GM10248 (cell line): ENCODE results near the gene SARM1.

Experiments used
- CTCF ChIA-PET: fragments of 300-600 bp; sonication (Branson Sonifier 250); formaldehyde crosslinking; extraction: SDS; loops from one replicate; lab custom pipeline; 2021; ENCODE audit warnings: antibody characterized with exemption; lab: Yijun Ruan, JAX
- POLR2A ChIA-PET: fragments of 350-650 bp; sonication (Branson Sonifier 250); formaldehyde crosslinking; extraction: SDS; loops from one replicate; lab custom pipeline; 2020; ENCODE audit warnings: antibody characterized with exemption; lab: Yijun Ruan, JAX
- DNase-seq: peaks from one replicate; pipeline ENCODE4 v3.0.0; 2012; ENCODE audit errors: extremely low spot score
- TF ChIP-seq, protein P1 (sequence below): IDR thresholded peaks from 2 replicates; pipeline ENCODE4 v1.5.1; 2012; ENCODE audit warnings: mild to moderate bottlenecking, low read depth; ENCODE audit errors: extremely low read depth, missing control alignments, control extremely low read depth

SARM1 gene

DNA sequence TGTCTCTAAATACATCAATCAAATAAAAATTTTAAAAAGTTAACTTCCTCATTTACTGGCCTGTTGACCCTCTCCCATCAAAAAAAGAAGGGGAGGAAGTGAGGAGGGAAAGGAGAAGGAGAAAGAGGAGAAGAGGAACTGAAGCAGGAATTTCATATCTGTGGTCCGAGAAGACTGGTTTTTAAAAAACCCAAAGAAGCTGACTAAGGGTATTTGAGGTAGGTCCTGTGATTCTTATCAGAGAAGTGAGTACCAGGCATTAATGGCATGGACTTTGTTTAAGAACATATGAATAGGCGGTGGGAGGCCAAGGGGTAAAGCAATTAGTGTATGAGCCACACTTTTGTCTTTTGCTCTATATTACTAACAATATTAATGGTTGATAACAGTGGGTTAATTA lies 32.5 kb downstream of the SARM1 start:
- CTCF ChIA-PET = interaction anchor here (2.1 kb wide), 1 partner anchor 12 kb away, joined by 20 read pairs; no protein-coding TSS in a partner anchor
- POLR2A ChIA-PET = no interaction called here
- no peak for DNase-seq
- TF ChIP-seq, protein P1, sequence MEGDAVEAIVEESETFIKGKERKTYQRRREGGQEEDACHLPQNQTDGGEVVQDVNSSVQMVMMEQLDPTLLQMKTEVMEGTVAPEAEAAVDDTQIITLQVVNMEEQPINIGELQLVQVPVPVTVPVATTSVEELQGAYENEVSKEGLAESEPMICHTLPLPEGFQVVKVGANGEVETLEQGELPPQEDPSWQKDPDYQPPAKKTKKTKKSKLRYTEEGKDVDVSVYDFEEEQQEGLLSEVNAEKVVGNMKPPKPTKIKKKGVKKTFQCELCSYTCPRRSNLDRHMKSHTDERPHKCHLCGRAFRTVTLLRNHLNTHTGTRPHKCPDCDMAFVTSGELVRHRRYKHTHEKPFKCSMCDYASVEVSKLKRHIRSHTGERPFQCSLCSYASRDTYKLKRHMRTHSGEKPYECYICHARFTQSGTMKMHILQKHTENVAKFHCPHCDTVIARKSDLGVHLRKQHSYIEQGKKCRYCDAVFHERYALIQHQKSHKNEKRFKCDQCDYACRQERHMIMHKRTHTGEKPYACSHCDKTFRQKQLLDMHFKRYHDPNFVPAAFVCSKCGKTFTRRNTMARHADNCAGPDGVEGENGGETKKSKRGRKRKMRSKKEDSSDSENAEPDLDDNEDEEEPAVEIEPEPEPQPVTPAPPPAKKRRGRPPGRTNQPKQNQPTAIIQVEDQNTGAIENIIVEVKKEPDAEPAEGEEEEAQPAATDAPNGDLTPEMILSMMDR = no peak

DNA sequence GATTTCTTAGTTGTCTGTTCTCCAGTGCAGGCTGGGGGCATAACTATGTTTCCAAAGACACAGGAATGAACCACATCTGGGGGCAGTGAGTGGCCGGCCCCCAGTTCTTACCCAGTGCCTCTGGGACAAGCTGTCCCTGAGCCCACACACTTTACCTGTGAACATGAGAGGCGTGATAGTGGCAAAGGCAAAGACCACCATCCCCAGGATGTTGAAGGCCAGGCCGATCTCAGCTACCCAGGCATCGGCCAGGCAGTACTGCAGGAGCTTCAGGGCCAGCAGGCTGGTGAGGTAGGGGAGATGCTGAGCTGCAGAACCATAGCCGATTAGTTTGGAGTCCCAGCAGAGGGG lies 32.9 kb downstream of the SARM1 start:
- TF ChIP-seq, protein P1 = no peak
- ChIA-PET POLR2A (no interaction called here), CTCF (interaction anchor here (1.1 to 2.1 kb wide), 4 partner anchors 12 to 139 kb away, joined by 3 to 20 read pairs (median 4); no protein-coding TSS in a partner anchor)
- no peak for DNase-seq

DNA sequence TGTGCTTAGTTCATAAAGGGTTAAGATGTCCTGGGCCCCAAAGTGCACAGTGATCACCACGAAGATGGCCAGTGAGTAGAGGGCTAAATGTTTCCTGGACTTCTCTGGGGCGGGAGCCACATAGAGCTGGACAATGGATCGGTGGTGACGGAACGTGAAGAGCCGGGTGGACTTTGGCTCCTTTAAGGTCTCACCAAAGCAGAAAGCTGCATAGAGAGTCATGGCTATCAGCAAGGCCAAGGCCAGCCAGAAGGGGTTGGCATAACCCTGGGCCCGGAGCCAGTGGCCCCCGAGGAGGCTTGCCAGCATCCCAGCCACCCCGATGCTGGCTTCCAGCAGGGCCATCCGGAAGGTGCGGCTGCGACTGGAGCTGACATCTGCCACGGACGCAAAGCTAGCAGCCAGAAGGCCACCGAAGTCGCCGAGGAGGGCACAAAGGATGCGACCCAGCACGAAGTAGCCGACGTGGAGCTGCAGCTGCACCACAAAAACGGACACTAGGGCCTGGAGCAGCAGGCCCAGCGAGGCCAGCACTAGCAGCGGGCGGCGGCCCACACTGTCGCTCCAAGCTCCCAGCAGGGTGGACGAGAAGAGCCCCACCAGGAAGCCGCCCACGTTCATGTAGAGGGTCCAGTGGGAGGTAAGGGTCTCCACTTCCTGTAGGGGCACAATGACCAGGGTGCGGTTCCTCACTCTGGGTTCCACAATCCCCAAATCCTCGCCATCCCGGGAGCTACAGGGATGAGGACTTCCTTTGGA lies 33.5 kb downstream of the SARM1 start:
- DNase-seq = no peak
- TF ChIP-seq, protein P1 = no peak
- POLR2A ChIA-PET = interaction anchor here (0.9 kb wide), 1 partner anchor 12 kb away, joined by 3 read pairs; no protein-coding TSS in a partner anchor
- CTCF ChIA-PET = interaction anchor here (1.1 to 2.1 kb wide), 4 partner anchors 12 to 138 kb away, joined by 3 to 20 read pairs (median 4); no protein-coding TSS in a partner anchor

DNA sequence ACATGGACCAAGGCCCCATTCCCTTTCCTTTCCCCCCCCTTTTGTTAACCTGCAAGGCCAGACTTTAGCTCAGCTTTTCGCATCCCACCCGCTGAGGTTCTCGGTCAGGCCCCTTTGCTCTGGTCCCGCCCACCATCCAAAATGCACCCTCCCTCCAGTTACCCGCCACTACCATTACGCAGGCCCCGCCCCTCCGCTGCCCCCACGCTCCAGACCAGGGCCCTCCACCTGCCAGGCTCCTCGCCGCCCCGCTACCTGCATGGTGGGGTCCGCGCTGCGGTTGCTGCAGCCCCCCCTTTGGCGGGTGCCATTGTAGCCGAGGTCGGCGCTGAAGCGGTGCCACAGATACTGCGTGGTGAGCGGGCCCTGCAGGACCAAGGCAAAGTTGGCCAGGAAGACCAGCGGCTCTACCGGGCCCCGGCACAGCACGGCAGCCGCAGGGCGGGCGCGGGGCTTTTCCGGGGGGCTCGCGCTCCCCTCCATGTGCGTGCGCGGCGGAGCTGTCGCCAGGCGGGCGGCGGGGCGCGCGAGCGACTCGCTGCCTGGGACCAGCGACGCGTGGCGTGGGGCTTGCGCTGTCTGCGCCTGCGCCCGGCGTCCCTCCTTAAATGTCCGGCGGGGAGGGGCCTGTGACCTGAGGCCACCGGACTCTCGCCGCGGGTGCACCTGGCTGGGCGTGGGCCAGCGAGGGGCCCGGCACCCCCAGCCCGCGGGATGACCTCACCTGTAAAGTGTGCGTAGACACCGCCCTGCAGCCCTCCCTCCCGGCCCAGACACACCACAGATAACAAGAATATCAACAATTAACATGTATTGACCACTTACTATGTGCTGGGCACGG lies 34.4 kb downstream of the SARM1 start, which contains the start of gene SLC46A1:
Gene SLC46A1, minus strand, starts transcription at position 581 of the 841 bp plus-strand sequence. Its CDS starts 98 bp downstream, at position 483.
- peak; percentile 85 for DNase-seq
- TF ChIP-seq, protein P1 = no peak
- ChIA-PET POLR2A (interaction anchor here (0.7 to 0.9 kb wide), 2 partner anchors 11 to 23 kb away, joined by 3 to 4 read pairs; no protein-coding TSS in a partner anchor), CTCF (interaction anchor here (1.2 to 3.3 kb wide), 5 partner anchors 11 to 155 kb away, joined by 3 to 31 read pairs (median 5); no protein-coding TSS in a partner anchor)

DNA sequence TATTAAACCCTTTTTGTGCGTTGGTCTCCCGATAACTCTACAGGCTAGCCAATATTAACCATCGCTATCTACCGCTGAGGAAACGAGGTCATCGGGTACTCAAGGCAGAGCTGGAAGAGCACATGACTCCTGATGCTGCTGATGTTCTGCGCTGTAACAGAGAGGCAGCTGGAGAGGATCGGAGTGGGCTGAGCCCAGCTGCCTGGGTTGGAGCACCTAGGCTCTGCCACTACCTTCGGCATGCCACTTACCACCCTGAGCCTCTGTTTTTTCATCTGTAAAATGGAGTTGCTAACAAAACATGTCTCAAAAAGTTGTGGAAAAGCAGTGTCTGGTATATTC lies 35.0 kb downstream of the SARM1 start:
- no peak for DNase-seq
- CTCF ChIA-PET = interaction anchor here (1.2 to 3.3 kb wide), 2 partner anchors 11 to 155 kb away, joined by 3 to 31 read pairs; no protein-coding TSS in a partner anchor
- TF ChIP-seq, protein P1 = no peak
- POLR2A ChIA-PET = no interaction called here
